PC-3 (cell line): ENCODE data around the gene SMAD1.

Experiments used
- CTCF ChIP-seq: fragments of 300-600 bp; sonication (generic); conservative IDR thresholded peaks from 2 replicates; pipeline ENCODE4 v1.5.1; 2017; ENCODE audit warnings: antibody characterized with exemption, low read depth, mild to moderate bottlenecking, low read length
- EZH2 ChIP-seq: fragments of 300-600 bp; sonication (generic); IDR thresholded peaks from one replicate; pipeline ENCODE4 v1.6.1; 2017; ENCODE audit warnings: antibody characterized with exemption, mild to moderate bottlenecking, low read length; ENCODE audit not compliant: unreplicated experiment

DNA sequence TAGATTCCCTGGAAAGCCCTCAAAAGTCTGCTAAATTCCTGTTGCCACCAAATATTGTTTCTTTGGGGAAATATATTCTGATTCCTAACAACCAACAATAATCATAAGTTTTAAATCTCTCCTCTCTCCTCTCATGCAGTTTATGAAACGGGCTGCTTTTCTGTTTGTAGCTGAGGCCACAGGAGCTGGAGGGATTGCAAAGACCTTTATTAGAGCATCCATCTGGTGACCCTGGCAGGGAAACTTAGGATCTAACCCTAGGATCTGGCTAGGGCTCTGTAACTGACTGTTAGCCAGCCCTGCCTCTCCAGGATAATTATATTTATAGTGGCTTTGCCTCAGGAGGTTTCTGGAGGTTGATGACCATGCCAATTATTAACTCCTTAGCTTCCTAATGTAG, 56.9 kb downstream of the SMAD1 start:
- TF ChIP-seq CTCF = no peak
- no peak for TF ChIP-seq EZH2
